IPS-18a (cell line): ENCODE results near the gene ADAMTSL1.
A peak's percentile ranks its signal among the peaks of the same experiment; 100 is the strongest.

Experiments used
- H3K27ac ChIP-seq: one replicate; pipeline ENCODE4 v1.5.1; 2013; ENCODE audit warnings: low read length
- H3K27me3 ChIP-seq: one replicate; pipeline ENCODE4 v1.6.1; 2013; ENCODE audit warnings: mild to moderate bottlenecking, low read length; ENCODE audit not compliant: control insufficient read depth, insufficient read depth
- H3K36me3 ChIP-seq: one replicate; pipeline ENCODE4 v1.6.1; 2013; ENCODE audit warnings: low read depth, low read length; ENCODE audit not compliant: control insufficient read depth
- H3K4me1 ChIP-seq: one replicate; pipeline ENCODE4 v1.6.1; 2013; ENCODE audit warnings: low read depth, low read length; ENCODE audit not compliant: control insufficient read depth
- H3K4me3 ChIP-seq: one replicate; pipeline ENCODE4 v1.5.1; 2013; ENCODE audit warnings: low read length
- H3K9ac ChIP-seq: one replicate; pipeline ENCODE4 v1.6.1; 2013; ENCODE audit warnings: mild to moderate bottlenecking, low read length, moderate library complexity
- H3K9me3 ChIP-seq: one replicate; pipeline ENCODE4 v1.6.1; 2013; ENCODE audit warnings: low read depth, low read length; ENCODE audit not compliant: control insufficient read depth

ADAMTSL1 gene

DNA sequence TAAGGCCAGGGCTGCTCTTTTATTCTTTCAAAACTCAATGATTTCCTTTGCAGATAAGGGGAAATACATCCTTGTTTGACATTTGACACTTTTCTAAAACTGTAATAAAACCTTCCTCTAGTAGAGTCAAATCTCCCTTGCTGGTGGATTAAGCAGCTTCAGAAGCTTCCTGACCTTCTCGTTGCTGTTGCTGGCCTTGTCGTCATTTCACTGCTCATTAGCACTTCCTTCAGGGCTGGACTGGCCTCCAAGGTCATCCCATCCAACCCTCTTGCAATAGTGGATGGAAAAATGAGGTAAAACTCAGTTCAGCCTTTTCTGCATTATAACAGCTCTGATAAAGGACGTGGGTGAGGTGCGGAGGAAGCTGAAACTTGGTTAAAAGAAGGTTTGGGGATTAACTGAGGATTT lies 1.1 kb upstream of the ADAMTSL1 start:
- no peaks in the 10 kb centered on the region for H3K27me3 ChIP-seq
- peaks cover 29% of the 10 kb centered on the region for H3K4me1 ChIP-seq
- H3K4me3 ChIP-seq: peak overlapping the region; percentile 69
- H3K36me3 ChIP-seq: no peaks in the 10 kb centered on the region
- no peaks in the 10 kb centered on the region for H3K9me3 ChIP-seq
- H3K9ac ChIP-seq: no peak overlapping the region
- no peak overlapping the region for H3K27ac ChIP-seq

DNA sequence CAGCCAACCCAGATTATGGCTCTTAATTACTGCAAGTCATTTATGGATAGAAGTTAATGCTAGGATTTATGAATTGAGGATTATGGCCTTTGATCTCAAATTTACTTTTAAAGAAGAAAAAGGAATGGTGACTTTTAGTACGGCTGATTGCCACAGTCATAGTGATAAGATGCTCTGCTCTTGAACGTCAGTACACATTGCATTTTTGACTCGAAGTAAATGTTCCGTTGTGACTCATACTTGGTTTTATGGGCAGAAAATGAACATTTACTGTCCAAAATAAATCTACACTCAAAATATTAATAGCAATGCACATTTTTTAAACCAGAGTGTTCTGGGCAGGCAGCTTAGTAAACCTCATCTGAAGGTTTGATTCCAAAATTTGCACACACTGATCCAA lies 830 bp downstream of the ADAMTSL1 start:
- Histone ChIP-seq H3K4me1 (peaks cover 29% of the 10 kb centered on the region), H3K27me3 (no peaks in the 10 kb centered on the region), H3K9ac (no peak overlapping the region), H3K4me3 (peak overlapping the region; percentile 69), H3K36me3 (no peaks in the 10 kb centered on the region), H3K9me3 (no peaks in the 10 kb centered on the region), H3K27ac (no peak overlapping the region)

DNA sequence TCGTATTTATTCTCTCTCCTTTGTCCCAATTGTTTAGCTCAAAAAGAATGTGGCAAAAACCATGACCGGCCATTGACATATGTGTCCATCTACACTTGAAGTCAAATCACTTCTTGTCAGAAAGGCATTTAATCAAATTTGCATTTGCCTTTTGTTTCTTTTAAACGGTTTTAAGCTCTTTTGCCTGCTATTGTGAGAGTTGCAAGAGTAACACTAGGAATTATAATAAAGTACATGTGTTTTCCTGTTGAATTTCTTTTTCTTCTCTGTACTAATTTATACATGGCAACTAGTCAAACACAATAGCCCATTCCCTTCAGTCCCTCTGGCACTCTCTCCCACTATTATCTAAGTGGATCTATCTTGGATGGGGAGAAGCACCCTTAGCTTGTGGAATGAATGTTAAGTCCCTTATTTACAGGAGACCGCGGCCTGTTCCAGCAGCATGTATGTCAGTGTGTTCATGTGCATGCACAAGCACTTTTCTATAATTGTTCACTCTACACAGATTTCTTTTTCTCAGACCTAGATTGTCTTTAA lies 3.2 kb downstream of the ADAMTSL1 start:
- H3K36me3 ChIP-seq: no peaks in the 10 kb centered on the region
- H3K27me3 ChIP-seq: no peaks in the 10 kb centered on the region
- no peak overlapping the region for H3K27ac ChIP-seq
- no peaks in the 10 kb centered on the region for H3K9me3 ChIP-seq
- no peak overlapping the region for H3K4me3 ChIP-seq
- H3K9ac ChIP-seq: no peak overlapping the region
- peaks cover 29% of the 10 kb centered on the region for H3K4me1 ChIP-seq

GRCh38 chr9:18477719-18478118 lies 3.8 kb downstream of the ADAMTSL1 start:
- H3K4me1 ChIP-seq: peaks cover 25% of the 10 kb centered on the region
- no peak overlapping the region for H3K27ac ChIP-seq
- H3K9ac ChIP-seq: no peak overlapping the region
- H3K9me3 ChIP-seq: no peaks in the 10 kb centered on the region
- H3K27me3 ChIP-seq: no peaks in the 10 kb centered on the region
- H3K4me3 ChIP-seq: no peak overlapping the region
- H3K36me3 ChIP-seq: no peaks in the 10 kb centered on the region

GRCh38 chr9:18478501-18479361 lies 4.8 kb downstream of the ADAMTSL1 start:
- no peak overlapping the region for H3K4me3 ChIP-seq
- no peaks in the 10 kb centered on the region for H3K9me3 ChIP-seq
- peaks cover 15% of the 10 kb centered on the region for H3K4me1 ChIP-seq
- H3K27me3 ChIP-seq: no peaks in the 10 kb centered on the region
- no peak overlapping the region for H3K9ac ChIP-seq
- H3K36me3 ChIP-seq: no peaks in the 10 kb centered on the region
- no peak overlapping the region for H3K27ac ChIP-seq

DNA sequence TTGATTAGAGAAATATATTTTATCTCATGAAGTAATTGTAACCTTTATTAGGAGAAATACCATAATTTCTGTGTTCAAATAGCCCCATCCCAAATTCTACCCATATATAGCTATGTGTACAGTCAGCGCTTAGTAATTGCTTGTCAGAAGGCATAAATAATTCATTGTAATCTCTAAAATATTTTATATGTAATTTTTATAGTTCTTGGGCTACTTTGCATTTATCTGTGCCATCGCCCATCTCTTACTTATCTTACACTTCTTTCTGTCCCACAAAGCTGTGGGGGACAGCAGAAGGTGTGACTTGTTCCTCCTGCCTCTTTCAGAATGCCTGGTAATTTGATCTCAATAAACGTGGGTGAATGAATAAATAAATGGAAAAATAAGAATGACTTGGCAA lies 5.5 kb downstream of the ADAMTSL1 start:
- no peaks in the 10 kb centered on the region for H3K27me3 ChIP-seq
- no peak overlapping the region for H3K4me3 ChIP-seq
- no peak overlapping the region for H3K27ac ChIP-seq
- no peaks in the 10 kb centered on the region for H3K36me3 ChIP-seq
- H3K4me1 ChIP-seq: peaks cover 11% of the 10 kb centered on the region
- H3K9ac ChIP-seq: no peak overlapping the region
- no peaks in the 10 kb centered on the region for H3K9me3 ChIP-seq

DNA sequence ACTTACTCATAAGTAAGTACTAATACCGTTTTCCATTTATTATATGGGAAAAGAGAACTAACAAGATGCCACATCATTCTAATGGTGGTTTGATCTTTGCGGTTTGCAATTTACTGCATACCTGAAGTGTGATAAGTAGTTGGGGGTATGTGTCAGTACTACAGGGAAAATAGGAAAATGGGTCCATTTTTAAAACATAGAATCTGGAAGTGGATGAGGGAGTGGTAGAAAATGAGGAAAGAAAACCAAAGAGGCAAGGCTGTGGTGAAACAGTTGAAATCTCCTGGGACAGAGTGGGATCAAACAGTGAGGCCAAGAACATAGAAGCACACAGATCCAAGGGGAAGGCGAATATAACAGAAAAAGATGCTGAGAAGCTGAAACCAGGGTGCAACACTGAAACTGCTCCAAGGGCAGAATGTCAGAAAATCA lies 6.7 kb downstream of the ADAMTSL1 start:
- H3K27me3 ChIP-seq: no peaks in the 10 kb centered on the region
- H3K4me1 ChIP-seq: peaks cover 5% of the 10 kb centered on the region
- H3K9ac ChIP-seq: no peak overlapping the region
- no peak overlapping the region for H3K27ac ChIP-seq
- no peaks in the 10 kb centered on the region for H3K36me3 ChIP-seq
- no peak overlapping the region for H3K4me3 ChIP-seq
- no peaks in the 10 kb centered on the region for H3K9me3 ChIP-seq

- Histone ChIP-seq H3K9ac (no peak overlapping the region), H3K27ac (no peak overlapping the region)
Measured at GRCh38 chr9:18482371-18482770, 8.4 kb downstream of the ADAMTSL1 start.

DNA sequence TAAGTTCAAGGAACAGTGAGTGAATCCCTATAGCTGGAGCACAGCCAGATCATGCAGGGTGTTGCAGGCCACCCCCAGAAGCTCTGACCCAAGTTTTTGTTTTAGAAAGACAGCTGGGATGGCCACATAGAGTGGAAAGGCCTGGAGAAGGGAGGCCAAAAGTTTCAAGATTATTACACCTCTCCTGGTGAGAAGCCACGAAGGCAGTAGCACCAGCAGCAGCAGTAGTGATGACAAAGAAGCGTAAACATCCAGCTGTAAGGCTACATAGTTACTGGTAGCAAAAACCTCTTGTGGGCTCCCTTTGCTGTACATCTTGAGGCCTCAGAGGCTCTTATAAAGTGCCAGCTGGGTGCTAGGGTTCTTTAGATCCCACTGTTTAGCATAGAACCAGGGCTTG lies 11.8 kb downstream of the ADAMTSL1 start:
- H3K4me3 ChIP-seq: no peak overlapping the region
- H3K9me3 ChIP-seq: no peaks in the 10 kb centered on the region
- no peaks in the 10 kb centered on the region for H3K36me3 ChIP-seq
- no peaks in the 10 kb centered on the region for H3K27me3 ChIP-seq
- H3K27ac ChIP-seq: no peak overlapping the region
- no peaks in the 10 kb centered on the region for H3K4me1 ChIP-seq
- H3K9ac ChIP-seq: no peak overlapping the region

More at GRCh38 chr9:18482371-18482770, 8.4 kb downstream of the ADAMTSL1 start:
- no peaks in the 10 kb centered on the region for H3K4me1 ChIP-seq
- no peak overlapping the region for H3K4me3 ChIP-seq
- H3K36me3 ChIP-seq: no peaks in the 10 kb centered on the region
- no peaks in the 10 kb centered on the region for H3K9me3 ChIP-seq
- H3K27me3 ChIP-seq: no peaks in the 10 kb centered on the region

- H3K9ac ChIP-seq: no peak overlapping the region
- no peak overlapping the region for H3K4me3 ChIP-seq
- H3K36me3 ChIP-seq: no peaks in the 10 kb centered on the region
- no peaks in the 10 kb centered on the region for H3K27me3 ChIP-seq
- no peaks in the 10 kb centered on the region for H3K4me1 ChIP-seq
- no peaks in the 10 kb centered on the region for H3K9me3 ChIP-seq
- H3K27ac ChIP-seq: no peak overlapping the region
Measured at GRCh38 chr9:18487611-18488010, 13.7 kb downstream of the ADAMTSL1 start.

DNA sequence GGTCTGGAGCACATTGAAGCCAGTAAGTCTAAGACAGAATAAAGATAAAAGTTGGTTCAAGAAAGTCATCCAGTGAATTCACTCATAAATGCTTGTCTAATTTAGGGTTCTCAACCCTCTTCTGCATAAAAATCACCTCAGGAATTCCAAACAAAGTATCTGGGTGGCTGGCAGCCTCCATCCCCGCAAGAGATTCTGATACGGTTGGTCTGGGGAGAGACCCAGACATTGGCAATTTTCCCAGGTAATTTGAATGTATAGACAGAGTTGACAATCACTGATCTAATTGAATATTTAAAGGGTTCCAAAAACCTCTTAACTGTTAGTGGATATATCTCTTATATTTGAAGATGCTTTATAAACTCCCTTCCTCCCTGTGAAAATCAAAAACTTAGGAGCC lies 14.9 kb downstream of the ADAMTSL1 start:
- Histone ChIP-seq H3K27me3 (no peaks in the 10 kb centered on the region), H3K4me3 (no peak overlapping the region), H3K27ac (no peak overlapping the region), H3K9ac (no peak overlapping the region), H3K4me1 (no peaks in the 10 kb centered on the region), H3K9me3 (no peaks in the 10 kb centered on the region), H3K36me3 (no peaks in the 10 kb centered on the region)

GRCh38 chr9:18489861-18490260 lies 15.9 kb downstream of the ADAMTSL1 start:
- no peak overlapping the region for H3K4me3 ChIP-seq
- H3K36me3 ChIP-seq: no peaks in the 10 kb centered on the region
- no peaks in the 10 kb centered on the region for H3K27me3 ChIP-seq
- no peaks in the 10 kb centered on the region for H3K9me3 ChIP-seq
- no peak overlapping the region for H3K27ac ChIP-seq
- no peak overlapping the region for H3K9ac ChIP-seq
- no peaks in the 10 kb centered on the region for H3K4me1 ChIP-seq
